ENCODE results near the gene AK4.

DNA sequence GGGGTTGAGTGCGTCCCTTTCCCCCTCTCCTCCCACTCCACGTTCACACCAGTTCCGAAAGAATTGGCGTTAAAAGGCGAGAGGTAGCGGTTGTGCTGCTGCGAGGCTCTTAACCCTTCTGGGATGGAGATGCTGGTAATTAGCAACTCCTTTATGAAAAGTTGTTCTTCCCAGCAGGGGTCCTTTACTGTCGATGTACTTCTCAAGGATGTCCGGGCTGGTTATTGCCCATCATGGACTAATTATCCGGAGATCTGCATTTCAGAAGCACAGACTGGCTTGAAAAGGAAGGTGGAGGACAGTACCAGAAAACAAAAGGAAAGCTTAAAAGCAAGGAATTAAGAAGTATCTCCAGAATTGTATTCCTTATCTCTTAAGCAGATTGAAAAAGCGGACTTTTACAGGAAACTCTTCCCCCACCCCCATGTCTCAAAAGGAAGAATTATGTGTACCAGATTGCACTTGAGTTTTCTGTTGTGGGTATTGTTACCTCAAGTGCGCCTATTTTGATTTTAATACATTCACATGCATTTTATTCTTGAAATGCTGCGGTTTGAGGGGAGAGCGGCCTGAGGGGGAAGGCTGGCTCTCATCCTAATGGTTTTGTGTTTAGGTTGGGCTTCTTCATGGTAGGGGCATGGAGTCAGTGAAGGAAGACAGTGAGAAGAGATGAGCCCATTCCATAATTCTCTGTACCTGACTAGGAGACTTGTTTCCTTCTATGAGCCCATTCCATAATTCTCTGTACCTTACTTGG, 1.5 kb downstream of the AK4 start:
- TF ChIP-seq POLR2A (IDR thresholded peaks at IDR 0.05; ENCODE audit: low read length) (peak; percentile 1), GATA1 (IDR thresholded peaks at IDR 0.05; ENCODE audit: low read depth, low read length) (no peak)
